Endothelial cell (in vitro differentiated cells): Measurements from ENCODE around the gene POLR3H. TPM values are rescaled to one million over a fixed set of nuclear protein-coding genes. Genes with fewer than 3 reads are reported as not detected.
A peak's percentile ranks its signal among the peaks of the same experiment; 100 is the strongest.

Experiments
- DNase-seq: peaks from one replicate; pipeline ENCODE4 v3.0.0; 2021; ENCODE audit warnings: low spot score
- H3K27ac Mint-ChIP-seq: one replicate; pipeline ENCODE4 v1.8.0; 2021; ENCODE audit warnings: mixed read lengths, inconsistent platforms; ENCODE audit not compliant: unreplicated experiment
- H3K27me3 Mint-ChIP-seq: one replicate; pipeline ENCODE4 v1.8.0; 2021; ENCODE audit warnings: mild to moderate bottlenecking, moderate library complexity, mixed read lengths, inconsistent platforms; ENCODE audit not compliant: unreplicated experiment
- H3K36me3 Mint-ChIP-seq: one replicate; pipeline ENCODE4 v1.8.0; 2021; ENCODE audit warnings: mild to moderate bottlenecking, low read depth, mixed read lengths, inconsistent platforms; ENCODE audit not compliant: unreplicated experiment
- H3K4me1 Mint-ChIP-seq: one replicate; pipeline ENCODE4 v1.8.0; 2021; ENCODE audit warnings: mild to moderate bottlenecking, mixed read lengths, inconsistent platforms; ENCODE audit not compliant: unreplicated experiment
- H3K4me3 Mint-ChIP-seq: one replicate; pipeline ENCODE4 v1.8.0; 2021; ENCODE audit warnings: mild to moderate bottlenecking, mixed read lengths, inconsistent platforms; ENCODE audit not compliant: unreplicated experiment
- H3K9me3 Mint-ChIP-seq: one replicate; pipeline ENCODE4 v1.8.0; 2021; ENCODE audit warnings: mixed read lengths, inconsistent platforms; ENCODE audit not compliant: unreplicated experiment
- total RNA-seq: library from RNA; stranded (reverse); fragmentation: NEBNext Ultra II Directional; extraction: Animal tissue kit (Norgen Biotek cat#: 25700); gene quantifications from one replicate; pipeline ENCODE4 v1.2.1, GENCODE V29; 2021; ENCODE audit not compliant: unreplicated experiment
- TF ChIP-seq, protein P1 (sequence below): fragments of 200-600 bp; sonication (generic); IDR thresholded peaks from one replicate; pipeline ENCODE4 v1.5.0; 2021; ENCODE audit warnings: antibody characterized with exemption; ENCODE audit not compliant: unreplicated experiment

Gene POLR3H
- total RNA-seq, 1 donor from 2014 or later, result 20.8 TPM

DNA sequence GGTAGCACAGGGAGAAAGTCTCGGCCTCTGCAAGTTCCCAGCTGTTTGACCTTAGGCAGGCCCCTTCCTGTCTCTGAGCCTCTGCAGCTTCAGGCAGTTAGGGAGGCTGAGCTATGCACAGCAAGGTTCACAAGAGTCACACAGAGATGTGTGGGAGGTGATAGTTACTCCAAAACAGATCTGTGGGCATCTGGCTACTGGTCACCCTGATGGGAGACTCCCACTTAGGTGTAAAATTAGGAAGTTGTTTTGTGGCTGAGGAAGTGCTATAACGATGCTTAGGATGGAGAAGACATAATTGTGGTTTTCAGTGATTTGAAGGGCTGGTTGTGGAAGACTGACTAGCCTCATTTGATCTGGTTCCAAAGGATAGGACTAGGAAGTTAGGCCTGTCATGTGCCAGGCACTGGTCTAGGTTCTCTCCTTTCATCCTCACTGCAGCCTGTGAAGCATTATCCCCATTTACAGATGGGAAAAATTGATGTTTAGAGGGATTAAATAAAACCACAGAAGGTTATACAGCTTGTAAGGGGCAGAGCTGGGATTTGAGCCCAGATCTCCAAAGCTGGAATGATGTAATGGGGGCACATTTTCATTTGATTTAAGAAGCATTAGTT is 61.8 kb downstream of the POLR3H start:
- peaks cover 2% of the 10 kb centered on the region for H3K27me3 Mint-ChIP-seq
- TF ChIP-seq, protein P1, sequence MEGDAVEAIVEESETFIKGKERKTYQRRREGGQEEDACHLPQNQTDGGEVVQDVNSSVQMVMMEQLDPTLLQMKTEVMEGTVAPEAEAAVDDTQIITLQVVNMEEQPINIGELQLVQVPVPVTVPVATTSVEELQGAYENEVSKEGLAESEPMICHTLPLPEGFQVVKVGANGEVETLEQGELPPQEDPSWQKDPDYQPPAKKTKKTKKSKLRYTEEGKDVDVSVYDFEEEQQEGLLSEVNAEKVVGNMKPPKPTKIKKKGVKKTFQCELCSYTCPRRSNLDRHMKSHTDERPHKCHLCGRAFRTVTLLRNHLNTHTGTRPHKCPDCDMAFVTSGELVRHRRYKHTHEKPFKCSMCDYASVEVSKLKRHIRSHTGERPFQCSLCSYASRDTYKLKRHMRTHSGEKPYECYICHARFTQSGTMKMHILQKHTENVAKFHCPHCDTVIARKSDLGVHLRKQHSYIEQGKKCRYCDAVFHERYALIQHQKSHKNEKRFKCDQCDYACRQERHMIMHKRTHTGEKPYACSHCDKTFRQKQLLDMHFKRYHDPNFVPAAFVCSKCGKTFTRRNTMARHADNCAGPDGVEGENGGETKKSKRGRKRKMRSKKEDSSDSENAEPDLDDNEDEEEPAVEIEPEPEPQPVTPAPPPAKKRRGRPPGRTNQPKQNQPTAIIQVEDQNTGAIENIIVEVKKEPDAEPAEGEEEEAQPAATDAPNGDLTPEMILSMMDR, result no peak
- peaks cover 12% of the 10 kb centered on the region for H3K4me1 Mint-ChIP-seq
- DNase-seq, result no peak
- H3K36me3 Mint-ChIP-seq, result no peaks in the 10 kb centered on the region
- H3K27ac Mint-ChIP-seq, result no peak overlapping the region
- H3K9me3 Mint-ChIP-seq, result no peaks in the 10 kb centered on the region
- peak overlapping the region; percentile 8 for H3K4me3 Mint-ChIP-seq

DNA sequence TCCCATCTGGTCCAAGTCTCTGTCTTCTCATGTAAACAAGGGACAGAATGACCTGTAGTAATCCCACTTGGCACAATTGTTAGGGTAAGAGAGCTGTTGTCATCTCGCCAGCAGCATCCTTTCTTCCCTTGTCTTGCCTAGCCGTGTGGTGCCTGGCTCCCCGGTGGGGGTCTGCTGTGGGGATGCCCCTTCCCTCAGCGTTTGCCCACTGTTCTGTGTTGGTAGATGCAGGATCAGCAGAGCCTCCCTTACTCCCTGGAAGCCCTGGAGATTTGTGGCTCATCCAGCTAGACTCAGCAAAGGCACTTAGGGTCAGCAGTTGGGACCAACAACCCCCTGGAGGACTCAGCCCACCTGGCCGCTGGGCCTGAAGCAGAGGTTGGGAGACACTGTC is 62.3 kb downstream of the POLR3H start:
- H3K4me3 Mint-ChIP-seq, result no peak overlapping the region
- H3K4me1 Mint-ChIP-seq, result peaks cover 12% of the 10 kb centered on the region
- no peak for DNase-seq
- no peaks in the 10 kb centered on the region for H3K36me3 Mint-ChIP-seq
- H3K27me3 Mint-ChIP-seq, result peaks cover 2% of the 10 kb centered on the region
- H3K27ac Mint-ChIP-seq, result no peak overlapping the region
- H3K9me3 Mint-ChIP-seq, result no peaks in the 10 kb centered on the region
- TF ChIP-seq, protein P1, result no peak

DNA sequence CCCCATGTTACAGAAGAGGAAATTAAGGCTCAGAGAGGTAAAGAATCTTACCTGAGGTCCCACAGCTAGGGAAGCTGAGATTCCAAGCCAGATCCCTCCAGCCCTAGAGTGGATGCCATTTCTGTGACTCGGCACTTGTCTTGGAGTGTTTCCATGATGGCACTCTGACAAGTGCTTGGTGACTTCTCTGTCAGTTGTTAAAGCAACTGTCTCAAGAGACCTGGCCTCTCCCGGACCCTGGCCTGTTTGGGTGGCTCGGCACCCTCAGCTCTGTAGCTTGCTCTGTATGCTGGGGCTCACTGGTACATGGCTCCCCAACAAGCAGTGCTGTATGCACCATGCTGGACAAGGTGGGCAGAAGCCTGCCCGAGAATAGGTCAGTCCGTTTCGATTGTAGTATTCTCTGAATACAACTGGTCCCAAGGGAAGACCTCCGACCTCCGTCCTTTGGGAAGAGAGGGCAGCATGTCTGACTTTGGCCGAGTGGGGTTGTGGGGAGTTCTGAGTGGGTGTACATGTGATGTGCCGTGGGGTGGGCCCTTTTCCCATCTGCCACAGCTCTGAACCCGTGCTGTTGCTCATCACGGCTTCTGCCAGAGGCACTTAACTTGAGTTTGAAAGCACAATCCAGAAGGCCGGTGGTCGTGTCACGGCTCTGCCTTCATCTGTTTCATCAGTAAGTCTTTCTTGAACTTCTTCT is 63.0 kb downstream of the POLR3H start:
- H3K4me1 Mint-ChIP-seq, result peaks cover 12% of the 10 kb centered on the region
- DNase-seq, result no peak
- no peaks in the 10 kb centered on the region for H3K9me3 Mint-ChIP-seq
- H3K27me3 Mint-ChIP-seq, result peaks cover 2% of the 10 kb centered on the region
- H3K36me3 Mint-ChIP-seq, result no peaks in the 10 kb centered on the region
- TF ChIP-seq, protein P1, result no peak
- H3K27ac Mint-ChIP-seq, result no peak overlapping the region
- H3K4me3 Mint-ChIP-seq, result no peak overlapping the region

DNA sequence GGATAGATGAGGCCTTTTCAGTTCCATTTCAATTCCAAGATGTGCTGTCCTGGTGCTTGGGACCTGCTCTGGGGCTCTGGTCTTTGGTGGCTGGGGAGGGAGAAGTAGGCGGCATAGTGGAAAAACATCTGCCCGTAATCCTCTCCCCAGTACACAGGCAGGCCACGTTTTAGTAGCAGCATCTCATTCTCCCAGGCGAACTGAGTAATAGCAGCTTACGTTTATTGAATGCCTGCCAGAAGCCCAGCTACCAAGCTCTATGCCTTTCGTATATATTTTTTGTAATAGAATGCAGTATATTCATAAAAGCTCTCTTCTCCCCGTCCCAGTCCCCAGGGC is 63.9 kb downstream of the POLR3H start:
- Mint-ChIP-seq H3K27me3 (peaks cover 2% of the 10 kb centered on the region), H3K4me3 (no peak overlapping the region), H3K36me3 (no peaks in the 10 kb centered on the region), H3K9me3 (no peaks in the 10 kb centered on the region), H3K27ac (peak overlapping the region; percentile 38), H3K4me1 (peaks cover 8% of the 10 kb centered on the region)
- TF ChIP-seq, protein P1, result no peak
- DNase-seq, result no peak

DNA sequence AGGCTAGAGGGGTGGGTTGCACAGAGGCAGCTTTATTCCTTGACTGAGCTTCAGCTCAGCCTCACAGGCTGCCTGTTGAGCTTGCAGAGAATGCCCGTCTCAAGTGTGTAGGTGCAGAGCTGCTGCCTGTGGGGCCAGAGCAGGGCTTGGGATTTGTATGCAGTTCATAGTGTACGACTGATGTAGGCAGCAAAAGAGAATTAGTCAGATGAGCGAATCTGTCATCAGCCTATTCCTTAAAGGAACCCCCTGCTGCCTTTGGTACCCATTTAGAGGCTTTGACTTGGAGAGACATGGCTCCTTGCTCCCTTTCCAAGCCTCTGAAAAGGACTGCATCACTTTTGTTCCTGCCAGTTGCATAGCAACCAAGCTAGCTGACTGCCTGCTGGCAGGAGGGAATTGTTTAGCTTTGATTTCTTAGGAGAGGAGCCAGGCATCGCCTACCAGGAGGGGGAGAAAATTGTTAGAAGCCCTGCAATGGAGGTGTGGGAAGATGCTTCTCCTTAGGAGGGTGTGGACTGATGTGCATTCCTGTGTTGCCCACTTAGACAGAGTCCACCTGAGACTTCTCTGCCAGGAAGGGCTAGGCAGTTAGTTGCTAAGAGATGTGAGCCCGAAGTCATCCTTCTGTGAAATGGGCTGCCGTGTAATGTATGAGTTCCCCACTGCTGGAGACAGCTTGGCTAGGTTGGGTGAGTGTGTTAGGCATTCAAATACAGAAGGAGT is 64.4 kb downstream of the POLR3H start:
- Mint-ChIP-seq H3K4me3 (no peak overlapping the region), H3K27me3 (peaks cover 2% of the 10 kb centered on the region), H3K27ac (no peak overlapping the region), H3K9me3 (no peaks in the 10 kb centered on the region), H3K4me1 (peaks cover 5% of the 10 kb centered on the region), H3K36me3 (no peaks in the 10 kb centered on the region)
- TF ChIP-seq, protein P1, result no peak
- DNase-seq, result no peak
